Fibroblast of gingiva (primary cell): Measurements from ENCODE around the gene RNF7.
A peak's percentile ranks its signal among the peaks of the same experiment; 100 is the strongest.
"Not testable (repeated sequence)": the region's sequence is repeated elsewhere in the genome, so short reads cannot be mapped to it uniquely, and the experiment has no call there.

Experiments
- DNase-seq: peaks from one replicate; pipeline ENCODE4 v3.0.0-alpha.2; 2011; ENCODE audit warnings: low read depth

Gene RNF7

DNA sequence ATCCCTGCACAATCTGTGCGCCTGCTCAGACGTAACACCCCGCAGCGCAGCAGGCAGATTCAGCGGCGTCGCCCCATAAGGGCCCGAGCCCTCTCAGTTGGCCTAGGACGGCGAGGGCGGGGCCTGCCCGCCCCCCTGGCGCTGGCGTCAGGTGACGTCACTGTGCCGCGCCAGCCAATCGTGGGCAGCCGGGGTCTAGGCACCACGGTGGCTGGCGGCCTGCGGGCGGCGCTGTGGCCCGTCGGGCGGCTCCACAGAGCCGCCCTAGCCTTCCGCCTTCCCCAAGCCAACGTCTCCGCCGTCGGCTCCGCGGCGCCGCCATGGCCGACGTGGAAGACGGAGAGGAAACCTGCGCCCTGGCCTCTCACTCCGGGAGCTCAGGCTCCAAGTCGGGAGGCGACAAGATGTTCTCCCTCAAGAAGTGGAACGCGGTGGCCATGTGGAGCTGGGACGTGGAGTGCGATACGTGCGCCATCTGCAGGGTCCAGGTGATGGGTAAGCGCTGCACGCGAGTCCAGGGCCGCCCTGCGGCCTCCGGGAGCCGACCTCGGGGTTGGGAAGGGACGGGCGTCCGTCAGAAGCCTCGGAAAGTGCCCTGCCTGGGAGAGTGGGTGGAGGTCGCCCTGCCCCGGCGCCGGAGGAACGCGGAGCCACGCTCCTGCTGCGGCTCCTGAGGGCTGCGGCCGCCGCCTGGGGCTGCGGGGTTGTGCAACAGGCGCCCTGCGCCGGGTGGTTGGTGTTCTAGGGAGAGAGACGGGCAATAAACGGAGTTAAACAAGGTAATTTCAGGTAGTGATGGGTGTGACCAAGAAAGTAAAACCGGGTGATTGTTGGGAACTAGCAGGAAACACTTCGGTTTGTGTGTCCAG, at the start of gene RNF7:
TSS of gene RNF7 (plus strand) at position 277 of the 869 bp plus-strand sequence. CDS start at position 321, 44 bp downstream.
- DNase-seq = peak; percentile 96

DNA sequence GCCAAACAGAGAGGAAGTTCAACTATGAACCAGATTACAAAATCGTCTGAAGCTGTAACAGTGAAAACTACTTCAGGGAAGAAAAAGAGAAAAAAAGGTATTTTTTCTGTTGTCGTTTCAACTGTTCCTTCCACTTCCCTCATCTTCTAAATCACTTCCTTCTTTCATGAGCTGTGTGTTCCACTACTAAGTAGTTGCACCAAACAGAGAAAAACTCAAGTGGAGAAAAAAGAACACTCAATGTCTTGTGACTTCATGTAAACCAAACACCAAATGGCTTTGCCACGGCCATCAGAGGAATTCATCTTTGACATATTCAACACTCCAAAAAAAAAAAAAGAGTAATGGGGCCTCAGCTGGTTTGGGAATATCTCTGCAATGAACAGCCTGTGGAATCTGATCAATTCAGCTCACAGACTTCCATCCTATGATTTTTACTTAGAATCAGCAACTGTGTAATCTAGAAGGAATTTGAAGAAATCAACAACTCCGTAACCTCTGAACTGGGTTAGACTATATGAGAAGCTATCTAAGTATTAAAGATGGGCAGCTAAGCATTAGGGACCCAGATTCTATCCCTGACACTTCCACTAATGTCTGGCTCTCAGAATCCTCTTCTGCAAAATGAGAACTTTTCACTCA, 47.5 kb upstream of the RNF7 start:
- DNase-seq = no peak

DNA sequence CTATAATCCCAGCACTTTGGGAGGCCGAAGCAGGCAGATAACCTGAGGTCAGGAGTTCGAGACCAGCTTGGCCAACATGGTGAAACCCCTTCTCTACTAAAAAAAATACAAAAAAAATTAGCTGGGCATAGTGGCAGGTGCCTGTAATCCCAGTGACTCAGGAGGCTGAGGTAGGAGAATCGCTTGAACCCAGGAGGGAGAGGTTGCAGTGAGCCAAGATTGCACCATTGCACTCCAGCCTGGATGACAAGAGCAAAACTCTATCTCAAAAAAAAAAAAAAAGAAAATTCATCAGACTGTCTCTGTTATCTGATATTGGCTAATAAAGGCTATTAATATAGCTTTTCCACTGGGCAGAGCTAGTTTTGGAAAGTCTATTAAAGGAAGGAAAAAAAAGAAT, 46.6 kb upstream of the RNF7 start:
- not testable (repeated sequence) for DNase-seq

DNA sequence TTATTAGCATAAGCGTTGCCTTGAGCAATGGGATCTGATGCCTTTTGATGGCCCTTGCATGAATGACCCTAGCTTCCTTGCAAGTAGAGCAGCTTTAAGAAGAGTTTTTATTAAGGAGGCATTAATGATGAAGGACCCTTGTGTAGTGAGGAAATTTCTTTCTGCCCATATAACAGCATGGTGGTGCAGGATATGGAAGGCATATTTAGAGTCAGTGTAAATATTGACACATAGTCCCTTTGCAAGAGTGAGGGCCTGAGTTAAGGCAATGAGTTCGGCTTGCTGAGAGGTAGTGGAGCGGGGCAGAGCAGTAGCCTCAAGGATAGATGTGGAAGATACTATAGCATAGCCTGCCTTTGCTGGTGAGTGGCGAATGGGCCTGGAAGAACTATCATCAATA, 45.1 kb upstream of the RNF7 start:
- not testable (repeated sequence) for DNase-seq

DNA sequence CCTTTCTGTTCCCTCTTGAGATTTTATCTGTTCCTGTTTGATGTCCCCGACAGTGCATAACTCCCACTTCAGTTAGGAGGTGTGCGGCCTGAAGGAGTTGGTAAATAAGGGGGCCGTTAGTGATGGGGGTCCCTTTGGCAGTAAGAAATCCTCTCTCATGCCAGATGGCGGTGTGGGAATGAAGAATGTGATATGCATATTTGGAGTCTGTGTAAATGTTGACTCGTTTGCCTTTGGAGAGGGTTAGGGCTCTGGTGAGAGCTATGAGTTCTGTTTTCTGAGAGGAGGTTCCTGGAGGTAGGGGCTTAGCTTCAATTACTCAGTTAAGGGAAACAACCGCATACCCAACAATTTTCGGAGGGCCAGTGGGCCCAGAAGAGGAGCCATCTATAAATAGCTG, 38.8 kb upstream of the RNF7 start:
- no peak for DNase-seq

DNA sequence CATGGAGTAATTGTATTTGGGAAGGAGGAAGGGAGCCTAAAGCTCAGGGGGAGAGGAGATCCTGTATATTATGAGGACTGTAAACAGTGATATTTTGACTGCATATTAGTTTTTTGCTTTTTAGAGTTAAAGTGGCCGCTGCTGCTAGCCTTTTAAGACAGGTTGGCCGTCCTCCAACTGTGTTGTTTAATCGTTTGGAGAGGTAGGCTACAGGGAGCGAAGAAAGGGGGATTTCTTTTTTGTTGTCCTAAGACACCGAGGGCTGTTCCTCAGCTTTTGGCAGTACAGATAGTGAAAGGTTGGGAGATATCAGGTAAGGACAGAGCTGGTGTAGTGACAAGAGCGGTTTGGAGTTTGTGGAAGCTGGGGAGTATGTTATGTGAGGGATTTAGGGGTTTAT, 38.2 kb upstream of the RNF7 start:
- DNase-seq = no peak

DNA sequence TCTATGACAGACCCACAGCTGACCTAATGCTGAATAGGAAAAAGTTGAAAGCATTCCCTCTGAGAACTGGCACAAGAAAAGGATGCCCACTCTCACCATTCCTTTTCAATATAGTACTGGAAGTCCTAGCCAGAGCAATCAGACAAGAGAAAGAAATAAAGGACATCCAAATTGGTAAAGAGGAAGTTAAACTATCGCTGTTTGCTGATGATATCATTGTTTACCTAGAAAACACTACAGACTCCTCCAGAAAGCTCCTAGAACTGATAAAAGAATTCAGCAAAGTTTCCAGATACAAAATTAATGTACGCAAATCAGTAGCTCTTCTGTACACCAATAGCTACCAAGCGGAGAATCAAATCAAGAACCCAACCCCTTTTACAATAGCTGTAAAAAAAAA, 34.7 kb upstream of the RNF7 start:
- not testable (repeated sequence) for DNase-seq

DNA sequence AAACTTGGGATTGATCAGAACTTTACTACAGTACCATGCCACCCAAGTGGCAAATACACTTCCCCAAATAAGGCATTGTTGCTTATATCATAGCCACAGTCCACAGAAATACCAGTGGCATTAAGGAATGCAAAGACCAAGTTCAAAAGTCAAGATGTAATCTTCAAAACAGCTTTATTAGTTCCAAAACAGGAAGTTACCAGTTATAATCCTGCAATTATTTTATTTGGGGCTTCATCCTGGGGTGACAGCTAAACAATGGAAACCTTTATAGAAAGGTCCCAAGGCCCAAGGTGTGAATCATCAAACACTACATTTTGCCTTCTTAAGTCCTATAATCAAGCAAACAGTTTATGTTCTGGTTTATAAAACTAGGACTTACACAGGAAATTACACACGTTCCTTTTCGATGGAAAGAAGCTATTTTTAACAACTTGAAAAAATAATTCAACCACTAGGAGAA, 30.3 kb upstream of the RNF7 start:
- DNase-seq = peak; percentile 40

DNA sequence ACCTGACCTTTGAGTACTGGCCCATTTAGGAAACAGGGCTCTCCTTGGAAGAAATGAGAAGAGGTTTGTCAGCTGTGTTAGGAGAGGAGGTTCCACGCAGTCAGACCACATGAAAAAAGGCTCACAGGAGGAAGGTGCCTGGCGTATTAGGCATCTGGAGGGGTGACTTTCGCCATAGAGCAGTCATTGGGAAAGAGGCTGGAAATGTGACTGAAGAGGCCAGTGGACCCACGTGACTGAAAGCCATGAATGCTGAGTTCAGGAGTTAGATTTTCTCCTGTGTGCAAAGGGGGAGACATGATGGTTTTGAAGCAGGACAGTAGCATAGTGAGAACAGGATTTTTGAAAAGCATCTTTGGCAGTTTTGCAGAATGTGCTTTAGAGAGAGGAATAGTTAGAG, 29.7 kb upstream of the RNF7 start:
- no peak for DNase-seq

DNA sequence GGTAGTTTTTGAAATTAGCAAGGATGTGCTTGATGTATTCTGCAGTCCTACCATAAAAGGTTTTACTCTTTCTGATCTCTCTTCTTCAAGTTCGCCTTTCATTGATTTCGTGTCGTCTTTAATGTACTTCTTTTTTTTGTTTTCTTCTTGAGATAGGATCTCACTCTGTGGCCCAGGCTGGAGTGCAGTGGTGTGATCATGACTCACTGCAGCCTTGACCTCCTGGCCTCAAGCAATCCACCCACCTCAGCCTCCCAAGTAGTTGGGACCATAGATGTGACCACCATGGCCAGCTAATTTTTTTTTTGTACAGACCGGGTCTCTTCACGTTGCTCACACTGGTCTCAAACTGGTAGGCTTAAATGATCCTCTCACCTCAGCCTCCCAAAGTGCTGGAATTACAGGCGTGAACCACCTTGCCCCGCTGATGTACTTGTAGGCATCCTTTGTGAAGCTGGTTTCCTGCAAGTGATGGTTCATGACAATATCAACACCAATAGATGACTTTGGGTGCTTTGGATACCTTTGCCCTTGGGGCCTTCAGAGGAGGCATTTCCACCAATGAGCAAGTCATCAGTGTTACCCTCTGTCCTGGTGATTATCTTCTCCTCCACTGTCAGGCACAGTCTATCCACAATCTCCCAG, 28.9 kb upstream of the RNF7 start:
- DNase-seq = no peak

DNA sequence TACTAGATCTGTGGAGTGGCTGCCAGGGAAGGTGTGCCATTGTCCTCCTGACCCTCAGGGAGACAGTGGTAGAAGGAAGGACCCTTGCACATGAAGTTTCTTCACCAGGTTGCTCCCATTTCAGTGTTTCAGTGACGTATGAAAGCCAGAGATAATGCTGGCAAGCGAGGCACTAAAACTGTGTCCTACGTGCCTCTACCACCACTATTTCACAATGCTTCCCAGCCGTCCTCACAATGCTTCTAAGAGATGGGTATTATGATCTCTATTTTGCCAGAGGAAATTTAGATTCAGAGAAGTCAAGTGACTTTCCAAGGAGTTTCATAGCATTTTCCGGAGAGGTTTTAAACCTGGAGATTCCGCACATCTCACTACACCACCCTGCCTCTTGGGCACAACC, 28.0 kb upstream of the RNF7 start:
- DNase-seq = no peak

DNA sequence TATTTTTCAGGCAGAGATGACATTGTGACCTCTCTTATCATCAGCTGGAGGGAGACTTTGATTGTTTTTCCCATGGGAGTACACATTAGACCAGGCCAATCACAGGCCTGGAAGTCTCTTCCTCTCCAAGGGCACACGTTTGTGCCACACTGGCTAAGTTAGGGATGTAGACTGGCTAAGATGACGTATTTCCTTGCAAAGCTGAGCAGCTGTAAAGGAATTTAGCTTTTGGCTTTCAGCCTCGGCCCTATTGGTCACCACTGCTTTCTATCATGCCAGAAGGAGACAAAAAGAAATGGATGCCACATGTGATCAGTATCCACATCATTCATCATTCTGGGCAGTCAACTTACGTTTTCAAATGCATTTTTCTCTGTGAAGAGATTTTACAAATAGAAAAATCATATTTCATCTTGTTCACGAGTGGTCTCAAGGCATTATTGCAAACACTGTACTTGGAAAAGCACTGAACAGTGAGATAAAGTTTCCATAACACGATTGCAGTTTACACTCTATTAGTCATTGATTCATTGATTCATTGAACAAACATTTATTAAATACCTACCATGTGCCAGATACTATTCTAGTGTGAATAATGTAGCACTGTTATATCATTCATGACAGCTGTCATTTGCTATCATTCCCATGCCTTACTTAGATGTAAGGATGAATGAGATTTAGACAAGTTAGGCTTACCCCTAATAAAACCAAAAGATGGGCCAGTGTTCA, 27.0 kb upstream of the RNF7 start:
- DNase-seq = peak; percentile 69

DNA sequence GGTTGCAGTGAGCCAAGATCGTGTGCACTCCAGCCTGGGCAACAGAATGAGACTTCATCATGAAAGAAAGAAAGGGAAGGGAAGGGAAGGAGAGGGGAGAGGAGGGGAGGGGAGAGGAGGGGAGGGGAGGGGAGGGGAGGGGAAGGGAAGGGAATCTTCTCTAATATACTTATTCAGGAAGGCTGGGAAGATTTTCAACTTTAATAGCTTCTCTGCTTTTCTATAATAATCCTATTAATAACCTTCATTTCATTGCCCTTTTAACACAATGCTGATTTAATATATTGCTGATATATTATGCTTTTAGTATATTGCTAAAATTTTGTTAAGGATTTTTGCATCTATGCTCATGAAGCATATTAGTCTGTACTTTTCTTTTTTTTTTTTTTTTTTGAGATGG, 23.4 kb upstream of the RNF7 start:
- DNase-seq = no peak

DNA sequence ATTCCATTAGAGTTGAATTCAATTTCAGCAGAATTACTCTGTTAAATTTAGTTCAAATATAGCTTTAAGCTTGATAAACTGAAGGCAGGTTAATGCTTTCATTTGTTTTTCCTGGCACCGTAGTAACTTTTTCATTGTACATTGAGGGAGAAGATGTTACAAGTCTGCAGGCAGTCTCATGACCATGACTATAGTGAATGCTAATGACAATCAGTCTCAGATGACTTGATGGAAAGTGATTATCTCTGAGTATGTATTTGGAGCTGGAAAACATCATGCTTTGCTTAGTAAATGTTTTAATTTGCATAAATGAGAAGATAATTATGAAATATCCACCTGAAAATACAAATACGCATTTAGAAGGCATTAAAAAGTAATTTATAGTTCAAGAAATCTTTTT, 16.0 kb upstream of the RNF7 start:
- DNase-seq = no peak

DNA sequence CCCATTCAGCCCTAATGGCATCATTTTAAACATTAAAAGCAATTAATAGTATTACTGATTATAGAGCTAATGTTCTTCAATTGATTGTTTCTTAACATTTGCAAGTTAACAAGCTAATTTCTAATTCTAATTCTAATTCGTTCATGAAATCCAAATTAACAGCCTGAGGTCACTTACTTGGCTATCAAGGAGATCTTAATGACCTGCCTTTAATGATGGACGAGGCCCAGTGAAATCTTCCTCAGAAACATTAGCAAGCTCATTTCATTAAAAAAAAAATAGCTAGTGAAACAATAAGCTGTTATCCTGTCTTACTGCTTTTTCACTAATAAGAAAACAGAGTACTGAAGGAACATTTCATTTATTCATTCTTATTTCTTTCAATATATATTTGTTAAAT, 15.4 kb upstream of the RNF7 start:
- DNase-seq = no peak

DNA sequence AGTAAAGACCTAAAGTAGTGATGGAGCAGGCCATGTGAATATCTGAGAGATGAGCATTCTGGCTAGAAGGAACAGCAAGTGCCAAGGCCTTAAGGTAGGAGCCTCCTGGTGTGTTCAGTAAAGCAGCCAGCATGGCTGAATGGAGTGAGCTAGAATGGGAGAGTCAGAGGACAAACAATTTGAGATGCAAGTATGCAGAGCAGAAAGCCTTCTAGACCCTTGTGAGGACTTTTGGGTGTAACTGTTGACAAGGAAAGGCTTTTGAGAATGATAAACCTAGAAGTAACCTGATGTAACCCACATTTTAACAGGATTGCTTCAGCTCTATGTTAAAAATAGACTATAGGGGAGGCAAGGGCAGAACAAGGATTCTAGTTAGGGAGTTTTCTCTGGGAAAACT, 14.8 kb upstream of the RNF7 start:
- DNase-seq = no peak

DNA sequence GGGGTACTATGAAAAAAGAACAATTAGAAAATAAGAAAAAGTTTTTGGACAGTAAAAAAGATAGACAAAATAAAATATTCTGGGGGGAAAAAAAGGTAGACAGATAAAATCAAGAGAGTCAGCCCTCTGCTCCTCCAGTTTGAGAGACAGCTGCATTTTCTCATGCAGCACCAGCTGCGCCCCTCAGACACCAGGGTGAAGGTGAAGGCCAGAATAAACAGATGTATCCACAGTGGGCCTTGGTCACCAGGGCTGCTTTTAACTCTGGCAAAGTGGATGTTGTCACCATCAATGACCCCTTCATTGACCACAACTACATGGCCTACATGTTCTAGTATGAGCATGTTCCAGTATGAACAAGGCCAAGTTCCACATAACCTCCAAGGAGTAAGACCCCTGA, 13.9 kb upstream of the RNF7 start:
- DNase-seq = no peak

DNA sequence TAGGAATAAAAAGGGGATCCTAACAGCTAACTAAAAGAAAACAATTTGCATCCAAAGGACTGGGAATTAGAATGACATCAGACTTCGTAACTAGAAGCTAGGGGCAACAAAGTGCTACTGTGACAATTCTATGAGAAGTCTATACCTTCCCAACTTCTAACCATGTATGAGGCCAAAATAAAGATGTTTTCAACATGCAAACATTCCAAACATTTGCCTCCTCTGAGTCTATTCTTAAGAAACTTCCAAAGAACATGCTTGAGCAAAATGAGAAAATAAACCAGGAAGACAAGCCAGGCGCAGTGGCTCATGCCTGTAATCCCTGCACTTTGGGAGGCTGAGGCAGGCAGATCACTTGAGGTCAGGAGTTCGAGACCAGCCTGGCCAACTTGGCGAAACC, 13.1 kb upstream of the RNF7 start:
- peak; percentile 10 for DNase-seq

DNA sequence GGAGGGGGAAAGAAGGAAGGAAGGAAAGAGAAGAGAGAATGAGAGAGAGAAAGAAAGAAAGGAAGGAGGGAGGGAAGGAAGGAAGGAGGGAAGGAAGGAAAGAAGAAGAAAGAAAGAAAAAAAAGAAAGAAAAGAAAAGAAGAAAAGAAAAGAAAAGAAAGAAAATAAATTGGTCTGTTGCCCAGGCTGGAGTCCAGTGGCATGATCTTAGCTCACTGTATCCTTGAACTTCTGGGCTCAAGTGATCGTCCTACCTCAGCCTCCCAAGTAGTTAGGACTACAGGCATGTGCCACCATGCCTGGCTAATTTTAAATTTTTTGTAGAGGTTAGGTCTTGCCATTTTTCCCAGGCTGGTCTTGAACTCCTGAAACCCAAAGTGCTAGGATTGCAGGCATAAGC, 11.6 kb upstream of the RNF7 start:
- DNase-seq = no peak

DNA sequence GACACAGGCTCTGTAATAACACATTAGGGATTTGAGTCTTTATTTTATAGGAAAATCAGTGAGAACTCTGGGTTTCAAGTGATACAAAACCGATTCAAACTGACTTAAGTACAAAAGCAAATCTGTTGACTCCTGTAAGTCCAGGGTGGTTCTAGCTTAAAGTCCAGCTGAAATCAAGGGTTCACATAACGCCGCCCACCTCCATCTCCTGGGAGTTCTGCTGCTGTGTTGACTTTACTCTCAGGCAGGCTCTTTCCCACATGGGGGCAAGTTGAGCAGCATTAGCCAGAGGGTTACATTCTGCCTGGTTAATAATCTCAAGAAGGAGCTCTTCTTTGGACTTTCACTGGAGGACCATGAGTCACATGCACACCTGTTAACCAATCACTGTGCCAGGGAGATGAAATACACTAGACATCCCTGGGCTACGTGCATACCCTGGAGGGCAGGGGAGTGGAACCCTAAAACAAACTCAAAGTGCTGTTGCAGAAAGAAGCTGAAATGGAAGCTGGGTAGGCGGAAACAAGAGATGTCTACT, 9.7 kb upstream of the RNF7 start:
- DNase-seq = no peak

DNA sequence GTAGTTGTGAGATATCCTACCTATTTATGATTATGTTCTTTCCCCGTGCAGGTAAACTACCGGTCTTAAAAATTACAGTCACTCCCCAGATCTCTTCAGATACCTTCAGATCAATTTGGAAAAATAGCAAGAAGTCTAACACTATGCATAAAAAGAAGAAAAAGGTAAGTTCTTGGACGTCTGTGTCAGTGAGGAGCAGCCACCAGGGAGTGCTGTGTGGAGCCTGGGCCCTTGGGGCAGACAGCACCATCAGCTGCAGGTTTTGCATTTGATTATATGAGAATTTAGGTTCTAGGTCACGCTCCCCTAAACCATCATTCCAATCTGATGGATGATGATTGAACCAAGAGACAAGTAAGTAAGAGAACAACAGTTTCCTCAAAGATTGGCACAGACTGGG, 8.9 kb upstream of the RNF7 start:
- no peak for DNase-seq

DNA sequence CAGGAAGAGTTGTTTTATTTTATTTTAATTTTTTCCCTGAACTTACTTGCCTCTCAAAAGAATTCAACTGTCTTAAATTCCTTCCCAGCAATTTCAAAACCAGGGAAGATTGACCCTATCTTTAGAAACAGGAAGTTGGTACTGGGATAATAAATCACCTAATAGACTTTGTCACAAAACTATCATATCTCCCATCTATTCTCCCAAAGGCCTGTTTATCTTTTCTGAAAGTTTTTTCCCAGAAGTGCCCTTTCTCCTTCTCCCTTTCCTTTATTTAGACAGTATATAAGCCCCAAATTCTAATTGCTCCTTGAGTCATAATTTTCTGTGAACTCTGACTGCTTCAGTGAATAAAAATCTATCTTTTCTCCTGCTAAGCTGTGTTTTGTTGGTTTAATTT, 2.9 kb upstream of the RNF7 start:
- no peak for DNase-seq
